ENCODE data around the gene BACH1.

Gene BACH1

GRCh38 chr21:29329406-29329805 lies 30.7 kb downstream of the BACH1 start:
- in situ Hi-C loops (cut with HindIII; ENCODE audit: low sequenced_read_pairs): no loop called here
- no peak for DNase-seq (ENCODE audit: low read depth)
- TF ChIP-seq CTCF (IDR thresholded peaks at IDR 0.05; ENCODE audit: low read depth, low read length, missing control alignments): no peak
- no peak overlapping the region for H3K4me3 ChIP-seq (ENCODE audit: low read depth, low read length)

GRCh38 chr21:29330797-29331196 lies 32.1 kb downstream of the BACH1 start:
- H3K4me3 ChIP-seq (ENCODE audit: low read depth, low read length): no peak overlapping the region
- in situ Hi-C loops (cut with HindIII; ENCODE audit: low sequenced_read_pairs): no loop called here
- no peak for DNase-seq (ENCODE audit: low read depth)
- no peak for TF ChIP-seq CTCF (IDR thresholded peaks at IDR 0.05; ENCODE audit: low read depth, low read length, missing control alignments)

DNA sequence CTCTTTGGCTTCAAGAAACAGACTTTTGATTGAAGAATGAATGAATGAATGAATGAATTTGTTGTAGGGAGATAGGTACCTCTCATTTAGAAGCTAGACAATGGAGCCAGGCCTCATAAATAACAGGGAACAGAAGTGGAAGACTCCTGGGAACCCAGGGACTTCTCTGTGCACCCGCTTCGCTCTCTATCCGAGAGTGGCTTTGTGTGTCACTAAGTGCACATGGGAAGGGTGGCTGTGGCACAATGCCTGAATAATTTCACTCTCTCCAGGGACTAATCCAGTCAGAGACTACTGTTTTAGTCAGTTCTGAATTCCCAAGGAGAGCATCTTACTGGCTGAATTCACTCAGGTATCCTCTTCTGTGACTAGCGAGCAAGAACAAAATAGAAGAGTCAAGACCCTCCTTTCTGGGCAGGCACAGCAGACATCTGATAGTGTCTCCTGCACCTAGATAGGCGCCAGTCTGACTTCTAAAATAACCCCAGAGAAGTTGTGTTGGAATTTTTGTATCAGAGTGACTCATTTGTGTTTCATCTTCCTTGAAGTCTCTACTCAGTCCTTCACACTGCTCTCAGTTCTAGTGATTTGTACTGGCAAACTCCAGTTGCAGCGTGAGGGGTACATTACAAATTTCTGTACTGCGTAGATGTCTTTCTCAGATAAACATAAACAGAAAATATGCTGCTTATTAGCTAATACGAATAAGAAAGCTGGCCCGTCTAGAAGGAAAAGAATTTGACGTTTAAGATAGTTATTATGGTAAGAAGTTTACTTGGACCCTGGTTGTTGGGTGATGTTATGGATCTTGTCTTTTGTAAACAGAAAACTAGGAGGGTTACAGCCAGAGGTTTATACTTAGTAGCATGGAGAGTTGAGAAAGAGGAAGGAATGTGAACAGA lies 34.0 kb downstream of the BACH1 start:
- no peak overlapping the region for H3K4me3 ChIP-seq (ENCODE audit: low read depth, low read length)
- no peak for DNase-seq (ENCODE audit: low read depth)
- TF ChIP-seq CTCF (IDR thresholded peaks at IDR 0.05; ENCODE audit: low read depth, low read length, missing control alignments): no peak
- in situ Hi-C loops (cut with HindIII; ENCODE audit: low sequenced_read_pairs): no loop called here

- TF ChIP-seq CTCF (IDR thresholded peaks at IDR 0.05; ENCODE audit: low read depth, low read length, missing control alignments): no peak
- in situ Hi-C loops (cut with HindIII; ENCODE audit: low sequenced_read_pairs): no loop called here
- no peak overlapping the region for H3K4me3 ChIP-seq (ENCODE audit: low read depth, low read length)
- DNase-seq (ENCODE audit: low read depth): no peak
Measured at GRCh38 chr21:29333406-29333805, 34.7 kb downstream of the BACH1 start.

GRCh38 chr21:29334717-29335428 lies 36.2 kb downstream of the BACH1 start:
- H3K4me3 ChIP-seq (ENCODE audit: low read depth, low read length): no peak overlapping the region
- in situ Hi-C loops (cut with HindIII; ENCODE audit: low sequenced_read_pairs): no loop called here
- peak; percentile 79 for DNase-seq (ENCODE audit: low read depth)
- TF ChIP-seq CTCF (IDR thresholded peaks at IDR 0.05; ENCODE audit: low read depth, low read length, missing control alignments): no peak

DNA sequence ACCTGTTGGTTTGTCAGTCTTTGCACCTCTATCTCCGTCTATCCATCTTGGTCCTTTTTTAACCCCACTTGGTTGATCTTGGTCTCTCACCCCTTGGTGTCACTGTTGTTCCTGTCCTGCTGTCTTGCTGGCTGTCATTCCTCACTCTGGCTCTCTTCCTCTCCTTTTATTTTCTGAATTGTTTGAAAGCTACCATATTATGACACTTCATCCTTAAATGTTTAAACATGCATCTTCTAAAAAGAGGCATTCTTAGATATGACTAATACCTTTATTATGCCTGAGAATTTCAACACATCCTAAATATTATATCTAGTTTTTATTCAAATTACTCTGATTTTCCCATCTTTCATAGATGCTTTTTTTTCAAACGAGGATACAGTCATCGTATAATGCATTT lies 37.0 kb downstream of the BACH1 start:
- in situ Hi-C loops (cut with HindIII; ENCODE audit: low sequenced_read_pairs): no loop called here
- TF ChIP-seq CTCF (IDR thresholded peaks at IDR 0.05; ENCODE audit: low read depth, low read length, missing control alignments): no peak
- H3K4me3 ChIP-seq (ENCODE audit: low read depth, low read length): no peak overlapping the region
- DNase-seq (ENCODE audit: low read depth): no peak
